ENCODE results near the gene ZDHHC7. TPM values are rescaled to one million over a fixed set of nuclear protein-coding genes. Genes with fewer than 3 reads are reported as not detected.

ZDHHC7 gene
- total RNA-seq, 1 experiment from 2014 or later: 39.9 TPM

DNA sequence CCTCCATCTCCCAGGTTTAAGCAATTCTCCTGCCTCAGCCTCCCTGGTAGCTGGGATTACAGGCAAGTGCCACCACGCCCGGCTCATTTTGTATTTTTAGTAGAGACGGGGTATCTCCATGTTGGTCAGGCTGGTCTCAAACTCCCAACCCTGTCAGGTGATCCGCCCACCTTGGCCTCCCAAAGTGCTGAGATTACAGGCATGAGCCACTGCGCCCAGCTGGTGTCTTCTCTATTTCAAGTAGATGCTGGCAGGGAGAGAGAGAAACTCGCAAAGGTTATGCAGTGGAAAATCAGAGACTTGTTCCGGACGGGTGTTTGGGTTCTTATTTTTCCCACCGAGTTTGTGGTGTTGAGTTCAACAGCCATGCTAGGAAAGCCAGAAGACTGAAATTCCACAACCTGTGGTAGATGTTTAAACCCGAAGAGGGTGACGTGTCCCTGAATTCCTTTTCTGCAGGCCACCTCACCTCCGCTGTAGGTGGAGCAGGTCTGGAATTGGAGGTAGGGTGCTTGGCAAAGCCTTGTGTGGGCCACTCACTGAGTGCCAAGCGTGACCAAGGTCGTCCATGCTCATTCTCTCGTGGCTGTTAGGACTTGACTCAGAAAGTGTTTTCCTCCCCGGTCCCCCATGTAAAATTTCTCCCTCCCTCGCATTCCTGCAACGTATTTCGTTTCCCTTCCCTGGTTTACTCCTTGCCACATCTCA lies 7.3 kb upstream of the ZDHHC7 start (continued):
- no peak for TF ChIP-seq ZBTB33 (IDR thresholded peaks at IDR 0.05; ENCODE audit: extremely low read depth, insufficient replicate concordance, low read length)
- TF ChIP-seq RAD21 (IDR thresholded peaks at IDR 0.05; ENCODE audit: low read depth): no peak
- TF ChIP-seq, protein P1, sequence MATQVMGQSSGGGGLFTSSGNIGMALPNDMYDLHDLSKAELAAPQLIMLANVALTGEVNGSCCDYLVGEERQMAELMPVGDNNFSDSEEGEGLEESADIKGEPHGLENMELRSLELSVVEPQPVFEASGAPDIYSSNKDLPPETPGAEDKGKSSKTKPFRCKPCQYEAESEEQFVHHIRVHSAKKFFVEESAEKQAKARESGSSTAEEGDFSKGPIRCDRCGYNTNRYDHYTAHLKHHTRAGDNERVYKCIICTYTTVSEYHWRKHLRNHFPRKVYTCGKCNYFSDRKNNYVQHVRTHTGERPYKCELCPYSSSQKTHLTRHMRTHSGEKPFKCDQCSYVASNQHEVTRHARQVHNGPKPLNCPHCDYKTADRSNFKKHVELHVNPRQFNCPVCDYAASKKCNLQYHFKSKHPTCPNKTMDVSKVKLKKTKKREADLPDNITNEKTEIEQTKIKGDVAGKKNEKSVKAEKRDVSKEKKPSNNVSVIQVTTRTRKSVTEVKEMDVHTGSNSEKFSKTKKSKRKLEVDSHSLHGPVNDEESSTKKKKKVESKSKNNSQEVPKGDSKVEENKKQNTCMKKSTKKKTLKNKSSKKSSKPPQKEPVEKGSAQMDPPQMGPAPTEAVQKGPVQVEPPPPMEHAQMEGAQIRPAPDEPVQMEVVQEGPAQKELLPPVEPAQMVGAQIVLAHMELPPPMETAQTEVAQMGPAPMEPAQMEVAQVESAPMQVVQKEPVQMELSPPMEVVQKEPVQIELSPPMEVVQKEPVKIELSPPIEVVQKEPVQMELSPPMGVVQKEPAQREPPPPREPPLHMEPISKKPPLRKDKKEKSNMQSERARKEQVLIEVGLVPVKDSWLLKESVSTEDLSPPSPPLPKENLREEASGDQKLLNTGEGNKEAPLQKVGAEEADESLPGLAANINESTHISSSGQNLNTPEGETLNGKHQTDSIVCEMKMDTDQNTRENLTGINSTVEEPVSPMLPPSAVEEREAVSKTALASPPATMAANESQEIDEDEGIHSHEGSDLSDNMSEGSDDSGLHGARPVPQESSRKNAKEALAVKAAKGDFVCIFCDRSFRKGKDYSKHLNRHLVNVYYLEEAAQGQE (IDR thresholded peaks at IDR 0.05; ENCODE audit: low read depth): no peak
- TF ChIP-seq POLR2A (IDR thresholded peaks at IDR 0.05; ENCODE audit: borderline replicate concordance, extremely low read depth, insufficient read depth, insufficient read length): no peak
- no peak for TF ChIP-seq SRF (IDR thresholded peaks at IDR 0.05; ENCODE audit: low read depth)

DNA sequence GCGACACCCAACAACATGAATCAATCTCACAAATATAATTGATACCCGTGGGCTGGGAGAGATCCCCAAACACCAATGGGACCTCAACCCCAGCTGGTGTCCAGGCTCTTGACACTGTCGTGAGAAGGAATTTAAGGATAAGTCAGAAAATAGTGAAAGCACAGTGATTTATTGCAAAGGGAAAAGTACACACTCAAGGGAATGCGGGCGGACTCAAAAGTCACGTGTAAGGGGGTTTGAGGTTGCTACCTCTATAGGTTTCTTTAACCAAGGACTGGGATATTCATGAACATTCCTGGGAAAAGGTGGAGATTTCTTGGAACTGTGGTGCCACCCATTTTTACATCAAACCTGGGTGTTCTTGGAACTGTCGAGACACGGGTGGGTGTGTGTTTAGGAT lies 6.3 kb upstream of the ZDHHC7 start:
- no peak for DNase-seq (ENCODE audit: low read depth, low spot score)
- TF ChIP-seq CBX3 (IDR thresholded peaks at IDR 0.05; ENCODE audit: low read depth) (no peak), POLR2AphosphoS5 (IDR thresholded peaks at IDR 0.05; ENCODE audit: low read depth, low read length) (no peak), ZNF274 (IDR thresholded peaks at IDR 0.05; ENCODE audit: low read depth, low read length) (no peak), RAD21 (IDR thresholded peaks at IDR 0.05; ENCODE audit: low read depth) (no peak), FOSL1 (IDR thresholded peaks at IDR 0.05; ENCODE audit: low read depth) (no peak), POLR2A (IDR thresholded peaks at IDR 0.05; ENCODE audit: borderline replicate concordance, extremely low read depth, insufficient read depth, insufficient read length) (no peak), EGR1 (IDR thresholded peaks at IDR 0.05; ENCODE audit: low read depth) (no peak), YY1 (IDR thresholded peaks at IDR 0.05; ENCODE audit: extremely low read depth, insufficient replicate concordance, low read depth, low read length) (no peak), SRF (IDR thresholded peaks at IDR 0.05; ENCODE audit: low read depth) (no peak)
- H3K79me2 ChIP-seq (ENCODE audit: insufficient read depth, low read length): no peaks in the 10 kb centered on the region
- H3K4me2 ChIP-seq (ENCODE audit: low read length): no peak overlapping the region
- RAD21 ChIA-PET (ENCODE audit: low non-redundant PET in 1 of 2, low total read pairs in 2 of 2, uncharacterized antibody in 2 of 2, unreplicated experiment in 2 of 2): no interaction called here
- H3K27me3 ChIP-seq (ENCODE audit: insufficient read depth, low read length): no peaks in the 10 kb centered on the region; the same call in 1 of the 2 replicates
- BruUV-seq (replicated peaks): no TSS peak
- no peaks in the 10 kb centered on the region for H3K36me3 ChIP-seq (ENCODE audit: control insufficient read depth in 1 of 2, insufficient read depth in 2 of 2, low read length in 2 of 2)
- intact Hi-C loops (cut with micrococcal nuclease): no loop called here
- POLR2A ChIA-PET: no interaction called here
- H3K4me1 ChIP-seq (ENCODE audit: control insufficient read depth in 1 of 2, insufficient read depth in 2 of 2, low read length in 2 of 2): no peaks in the 10 kb centered on the region
- H3K9me2 ChIP-seq (ENCODE audit: insufficient read depth): no peaks in the 10 kb centered on the region
- no peak overlapping the region for H2AFZ ChIP-seq (ENCODE audit: low read depth, low read length, poor library complexity, severe bottlenecking)
- no peaks in the 10 kb centered on the region for H4K20me1 ChIP-seq (ENCODE audit: insufficient read depth)
- H3K4me3 ChIP-seq (replicated peaks in 1 of 2; ENCODE audit: low read depth in 1 of 2, low read length in 2 of 2): no peak overlapping the region
- no peak overlapping the region for H3K27ac ChIP-seq (ENCODE audit: low read depth, low read length)
- H3K9me3 ChIP-seq (ENCODE audit: control insufficient read depth in 1 of 2, insufficient read depth in 1 of 2, low read depth in 1 of 2, low read length in 2 of 2): no peaks in the 10 kb centered on the region
- H3K9ac ChIP-seq (ENCODE audit: low read length): no peak overlapping the region
- no peak for ATAC-seq
- CTCF ChIA-PET: no interaction called here
